Activated naive CD4-positive, alpha-beta T cell treated with anti-CD3 and anti-CD28 coated beads, Interleukin-2, amount 50 U/mL, for 72 hours (primary cell): ENCODE results near the gene PPP2R2C. TPM values are rescaled to one million over a fixed set of nuclear protein-coding genes. Genes with fewer than 3 reads are reported as not detected.

ENCODE experiments used
- ATAC-seq, 2 donors: fragments of 150-1000 bp; cut with Tn5 transposase; 2 replicates each; pipeline ENCODE4 v1.10.0; 2021; ENCODE audit warnings: mild to moderate bottlenecking in 2 of 2, moderate library complexity in 2 of 2
- DNase-seq, 2 donors: peaks; one replicate each; pipeline ENCODE4 v3.0.0; 2021 to 2022; ENCODE audit warnings: low spot score in 2 of 2
- H3K27ac Mint-ChIP-seq, 2 donors: one replicate each; pipeline ENCODE4 v1.8.0; 2022; ENCODE audit warnings: mild to moderate bottlenecking in 2 of 2, mixed read lengths in 2 of 2
- H3K36me3 Mint-ChIP-seq, 2 donors: one replicate each; pipeline ENCODE4 v1.8.0; 2022; ENCODE audit warnings: mixed read lengths in 2 of 2
- H3K9me3 Mint-ChIP-seq, 2 donors: one replicate each; pipeline ENCODE4 v1.8.0; 2022; ENCODE audit warnings: mixed read lengths in 2 of 2
- total RNA-seq, 2 donors: library from RNA; stranded (reverse); gene quantifications; one replicate each; pipeline ENCODE4 v1.2.3, GENCODE V29; 2022

Gene PPP2R2C
- total RNA-seq, 2 donors from 2014 or later, result not detected

DNA sequence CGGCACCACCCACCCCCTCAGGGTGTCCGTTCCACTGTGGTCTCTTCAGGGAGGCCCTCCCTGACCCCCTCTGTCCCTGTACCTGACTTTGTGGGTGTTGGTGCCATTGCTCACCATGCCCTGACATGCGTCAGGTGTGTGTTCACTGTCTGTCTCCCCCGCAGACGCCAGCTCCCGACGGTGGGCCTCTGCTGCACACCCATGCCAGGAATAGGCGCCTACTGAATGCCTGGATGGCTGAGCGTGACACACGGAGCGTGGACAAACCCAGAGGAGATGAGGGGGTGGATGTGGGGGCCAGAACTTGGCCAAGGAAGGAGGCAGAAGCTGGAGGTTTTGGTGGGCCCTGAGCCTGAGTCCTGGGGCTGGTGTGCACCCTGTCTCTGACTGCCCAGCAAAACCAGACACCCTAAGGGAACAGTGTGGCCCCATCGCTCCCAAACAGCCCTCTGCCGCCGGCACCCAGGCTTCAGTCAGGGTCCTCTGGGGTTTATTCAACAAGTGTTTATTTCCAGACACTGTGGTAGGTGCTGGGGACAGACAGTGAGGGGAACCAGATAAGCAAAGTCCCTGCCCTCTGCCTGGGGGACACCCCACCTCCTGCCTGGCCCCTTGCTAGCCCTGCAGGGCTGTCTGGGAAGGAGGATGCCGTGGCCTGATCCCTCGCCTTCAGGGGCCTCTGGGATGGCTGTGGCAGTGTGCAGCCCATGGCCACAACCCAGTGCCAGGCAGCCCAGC, 125.9 kb downstream of the PPP2R2C start:
- H3K9me3 Mint-ChIP-seq, result no peaks in the 10 kb centered on the region

DNA sequence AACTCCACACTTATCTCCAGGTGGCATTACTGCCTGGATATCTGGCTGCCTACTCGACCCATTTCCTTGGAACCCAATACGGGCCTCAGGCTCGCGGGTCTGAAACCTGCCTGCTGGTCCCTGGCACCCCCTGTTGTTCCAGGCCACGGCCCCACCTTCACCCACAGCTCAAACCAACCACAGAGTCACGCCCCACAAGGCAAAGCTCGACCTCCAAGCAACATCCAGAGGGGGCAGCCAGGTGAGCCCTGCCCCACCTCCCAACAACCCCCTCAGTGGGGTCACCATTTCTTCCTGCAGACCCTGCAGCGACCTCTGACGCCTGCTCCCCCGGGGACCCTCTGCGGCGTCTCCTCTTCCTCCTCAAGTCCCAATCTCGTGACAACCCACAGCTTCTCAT, 126.5 kb downstream of the PPP2R2C start:
- DNase-seq, result no peak
- no peak overlapping the region for H3K27ac Mint-ChIP-seq
- ATAC-seq, result no peak

More for the DNA sequence above, 125.9 kb downstream of the PPP2R2C start:
- Mint-ChIP-seq H3K36me3 (no peaks in the 10 kb centered on the region), H3K27ac (no peak overlapping the region)
- DNase-seq (no peak), ATAC-seq (no peak)

DNA sequence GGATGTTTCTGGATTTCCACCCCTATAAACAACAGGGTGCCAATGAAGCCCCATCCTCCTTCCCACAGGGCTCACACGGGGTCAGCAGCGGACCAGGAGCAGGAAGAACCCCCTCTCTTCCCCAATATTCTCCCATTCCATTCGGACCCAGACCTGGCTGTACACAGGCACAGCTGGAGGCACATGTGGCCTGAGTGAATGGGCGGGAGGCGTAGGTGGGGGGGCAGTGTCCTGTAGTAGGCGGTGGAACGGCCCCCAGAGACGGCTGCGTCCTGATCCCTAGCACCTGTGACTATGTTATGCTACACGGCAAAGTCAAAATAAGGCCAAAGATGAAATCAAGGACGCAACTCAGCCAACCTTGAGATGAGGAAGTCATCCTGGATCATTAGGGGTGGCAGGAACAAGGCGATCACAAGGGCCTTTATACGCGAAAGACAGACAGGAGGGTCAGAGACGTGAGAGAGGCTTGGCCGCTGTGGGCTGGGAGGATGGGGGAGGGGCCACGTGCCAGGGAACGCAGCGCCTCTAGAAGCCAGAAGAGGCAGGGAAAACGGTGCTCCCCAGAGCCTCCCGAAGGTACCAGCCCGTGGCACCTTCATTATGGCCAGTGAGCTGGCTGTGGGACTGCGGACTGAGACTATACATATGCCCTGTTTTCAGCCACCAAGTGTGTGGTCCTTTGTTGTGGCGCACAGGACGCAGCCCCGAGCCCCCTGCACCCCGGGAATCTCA, 127.2 kb downstream of the PPP2R2C start:
- DNase-seq (no peak), ATAC-seq (no peak)
- Mint-ChIP-seq H3K9me3 (no peaks in the 10 kb centered on the region), H3K36me3 (no peaks in the 10 kb centered on the region), H3K27ac (no peak overlapping the region)

More for the DNA sequence above, 126.5 kb downstream of the PPP2R2C start:
- Mint-ChIP-seq H3K36me3 (no peaks in the 10 kb centered on the region), H3K9me3 (no peaks in the 10 kb centered on the region)

DNA sequence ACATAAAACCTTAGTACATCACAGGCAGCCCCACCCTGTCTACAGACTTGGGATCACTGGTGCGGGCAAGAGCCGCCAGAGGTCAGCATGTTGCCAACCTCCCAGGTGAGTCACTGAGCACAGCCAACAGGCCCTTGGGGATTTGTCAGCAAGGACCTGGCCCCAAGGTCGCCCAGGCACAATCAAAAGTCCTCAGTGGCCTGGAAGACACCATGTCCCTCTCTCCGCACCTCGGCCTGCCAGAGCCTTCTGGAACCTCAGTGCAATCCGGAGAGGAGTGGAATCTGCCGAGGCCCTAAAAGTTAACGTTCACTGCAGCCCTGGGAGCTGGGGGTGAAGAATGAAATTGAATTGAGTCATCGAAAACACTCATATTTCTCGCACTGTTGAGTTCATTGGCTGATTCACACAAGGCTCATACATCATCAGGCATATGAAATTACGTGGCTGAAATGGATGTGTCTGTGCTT, 128.4 kb downstream of the PPP2R2C start:
- peak in 1 of 2 donors; percentile 33 for ATAC-seq
- Mint-ChIP-seq H3K36me3 (no peaks in the 10 kb centered on the region), H3K27ac (no peak overlapping the region), H3K9me3 (no peaks in the 10 kb centered on the region)
- no peak for DNase-seq

DNA sequence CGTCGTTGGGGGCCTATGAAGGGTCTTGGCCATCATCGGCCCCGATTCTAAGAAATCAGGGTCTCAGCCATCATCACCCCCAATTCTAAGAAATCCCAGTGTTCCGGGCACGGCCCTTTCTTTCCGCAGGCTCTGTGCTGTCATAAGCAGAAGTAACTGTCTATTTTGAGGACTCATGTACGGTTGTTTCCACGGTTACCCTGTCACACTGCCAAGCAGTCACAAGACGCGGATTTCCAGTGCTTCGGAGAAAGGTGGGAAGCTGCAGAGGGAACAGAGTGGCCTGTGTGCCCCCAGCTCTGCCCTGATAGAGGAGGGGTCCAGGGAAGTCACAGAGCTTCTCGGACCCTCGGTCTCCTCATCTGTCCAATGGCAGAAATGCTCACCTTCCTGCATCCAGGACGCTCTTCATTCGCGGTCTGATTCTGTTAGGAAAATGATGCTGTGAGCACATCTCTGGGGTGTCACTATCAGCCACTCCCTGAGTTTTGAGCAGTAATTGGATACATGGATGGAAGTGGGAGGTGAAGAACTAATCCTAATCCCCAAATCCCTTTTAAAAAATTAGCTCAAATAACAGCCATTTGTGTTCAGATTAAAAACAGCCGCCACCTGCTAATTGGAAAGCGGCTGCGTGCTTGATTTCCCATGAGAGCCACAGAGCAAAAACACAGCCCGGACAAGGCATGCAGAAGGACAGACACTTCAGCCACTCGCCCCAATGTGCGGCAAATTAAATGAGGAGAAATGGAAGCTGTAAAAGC, 129.7 kb downstream of the PPP2R2C start:
- ATAC-seq (no peak), DNase-seq (no peak)
- Mint-ChIP-seq H3K9me3 (no peaks in the 10 kb centered on the region), H3K27ac (no peak overlapping the region), H3K36me3 (no peaks in the 10 kb centered on the region)

DNA sequence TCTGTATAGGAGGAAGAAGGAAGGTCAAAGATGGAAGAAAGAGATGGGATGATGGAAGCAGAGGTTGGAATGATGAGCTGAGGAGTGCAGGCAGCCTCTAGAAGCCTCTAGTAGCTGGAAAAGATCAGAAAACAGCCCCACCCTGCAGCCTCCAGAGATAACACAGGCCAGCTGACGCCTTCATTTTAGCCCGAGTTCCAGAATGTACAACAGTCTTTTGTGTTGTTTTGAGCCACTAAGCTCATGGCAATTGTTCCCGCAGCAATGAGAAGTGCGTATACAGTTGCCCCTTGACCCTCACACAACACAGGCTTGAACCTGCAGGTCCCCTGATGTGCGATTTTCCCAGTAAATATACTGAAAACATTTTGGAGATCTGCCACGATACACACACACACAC, 130.7 kb downstream of the PPP2R2C start:
- no peaks in the 10 kb centered on the region for H3K9me3 Mint-ChIP-seq
- no peak for ATAC-seq
- DNase-seq, result no peak
- H3K27ac Mint-ChIP-seq, result no peak overlapping the region
- no peaks in the 10 kb centered on the region for H3K36me3 Mint-ChIP-seq

DNA sequence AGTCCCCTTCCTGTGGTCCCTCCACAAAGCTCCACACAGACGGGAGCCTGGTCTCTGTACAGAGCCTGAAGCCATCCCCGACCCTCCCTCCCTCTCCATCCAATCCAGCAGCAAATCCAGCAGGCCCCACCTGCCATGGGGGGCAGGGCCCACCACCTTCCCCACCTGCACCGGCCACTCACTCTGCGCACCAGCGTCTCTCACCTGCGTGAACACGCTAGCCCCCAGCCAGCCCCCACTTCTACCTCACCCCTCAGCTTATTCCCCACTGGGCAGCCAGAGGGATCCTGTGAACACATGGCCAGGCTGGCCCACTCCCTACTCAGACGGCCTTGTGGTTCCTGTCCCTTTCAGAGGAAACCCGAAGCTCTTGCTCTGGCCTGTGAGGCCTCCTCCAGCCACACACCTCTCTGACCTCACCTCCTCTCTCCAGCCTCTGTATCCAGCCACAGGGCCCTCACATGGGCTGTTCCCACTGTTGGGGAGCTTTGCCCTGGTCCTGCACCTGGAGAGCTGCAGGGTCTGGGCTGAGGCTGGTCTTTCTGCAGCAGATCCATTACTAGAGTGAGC, 131.9 kb downstream of the PPP2R2C start:
- Mint-ChIP-seq H3K36me3 (no peaks in the 10 kb centered on the region), H3K9me3 (no peaks in the 10 kb centered on the region), H3K27ac (no peak overlapping the region)
- DNase-seq (no peak), ATAC-seq (no peak)

DNA sequence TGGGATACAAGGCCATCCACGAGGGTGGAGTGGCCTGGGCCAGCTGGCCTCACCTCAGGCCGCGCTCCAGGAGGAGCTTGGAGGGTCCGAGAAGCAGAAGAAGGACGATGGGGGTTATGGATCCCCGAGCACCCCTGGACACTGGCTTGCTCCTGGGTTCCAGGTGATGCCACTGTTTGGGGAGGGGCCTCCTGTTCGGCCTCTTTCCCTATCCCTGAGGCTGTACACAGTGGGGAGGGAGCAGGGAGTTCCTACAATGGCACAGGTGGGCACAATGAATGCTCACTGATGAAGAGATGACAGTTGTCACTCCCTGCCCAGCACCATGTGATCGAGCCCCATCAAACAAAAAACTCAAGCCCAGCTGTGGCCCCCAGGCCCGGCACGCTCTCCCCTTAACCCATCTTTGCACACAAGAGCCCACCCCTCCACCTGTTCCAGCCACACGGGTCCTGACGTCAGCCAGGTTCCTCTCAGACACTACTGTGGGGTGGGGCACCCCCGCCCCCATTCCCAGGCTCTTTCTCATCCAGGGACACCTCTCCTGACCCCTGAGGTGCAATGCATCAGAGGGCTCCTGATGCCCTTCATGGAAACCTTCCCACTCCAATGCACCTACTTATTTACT, 132.5 kb downstream of the PPP2R2C start:
- Mint-ChIP-seq H3K9me3 (no peaks in the 10 kb centered on the region), H3K36me3 (no peaks in the 10 kb centered on the region), H3K27ac (no peak overlapping the region)
- no peak for ATAC-seq
- no peak for DNase-seq

DNA sequence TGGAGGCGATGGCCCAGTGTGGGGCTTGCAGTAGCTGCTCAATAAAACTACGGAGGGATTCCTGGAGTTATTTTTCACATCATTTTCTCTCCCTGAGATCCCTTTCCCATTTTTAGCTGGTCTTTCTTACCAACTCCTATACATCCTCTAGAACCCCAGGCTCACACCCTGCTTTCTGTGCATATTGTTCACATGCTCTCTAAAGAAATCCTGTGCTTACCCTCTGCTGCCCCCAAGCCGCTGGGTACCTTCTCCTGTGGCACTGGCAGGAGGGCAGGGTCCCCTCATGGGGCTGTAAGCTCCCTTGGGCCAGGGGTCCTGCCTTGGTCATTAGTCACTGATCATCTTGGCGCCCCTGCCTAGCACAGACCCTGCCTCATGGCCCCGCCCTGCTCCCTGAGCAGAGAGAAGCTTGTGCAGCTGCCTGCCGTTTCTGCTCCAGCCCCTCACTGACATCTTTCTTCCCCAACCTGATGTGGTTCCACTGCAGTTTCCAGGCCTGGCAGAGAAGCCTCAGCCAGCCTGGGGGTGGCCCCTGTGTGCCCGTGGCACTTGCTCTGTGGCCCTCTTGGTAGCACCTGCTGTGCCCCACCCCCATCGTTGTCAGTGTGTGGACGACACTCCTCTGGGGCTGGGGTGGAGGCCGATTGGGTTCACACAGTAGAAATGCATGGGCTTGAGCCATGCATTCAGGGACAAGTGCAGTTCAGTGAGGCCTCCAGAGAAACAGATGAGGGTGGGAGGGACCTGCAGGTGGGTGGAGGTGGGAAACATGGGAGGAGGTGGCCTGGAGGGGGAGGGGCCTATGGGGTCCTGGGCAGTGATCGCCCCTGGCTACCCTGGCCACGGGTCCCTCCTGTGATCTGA, 133.2 kb downstream of the PPP2R2C start:
- no peaks in the 10 kb centered on the region for H3K9me3 Mint-ChIP-seq
- no peak for DNase-seq
- no peak for ATAC-seq
- no peaks in the 10 kb centered on the region for H3K36me3 Mint-ChIP-seq
- no peak overlapping the region for H3K27ac Mint-ChIP-seq

DNA sequence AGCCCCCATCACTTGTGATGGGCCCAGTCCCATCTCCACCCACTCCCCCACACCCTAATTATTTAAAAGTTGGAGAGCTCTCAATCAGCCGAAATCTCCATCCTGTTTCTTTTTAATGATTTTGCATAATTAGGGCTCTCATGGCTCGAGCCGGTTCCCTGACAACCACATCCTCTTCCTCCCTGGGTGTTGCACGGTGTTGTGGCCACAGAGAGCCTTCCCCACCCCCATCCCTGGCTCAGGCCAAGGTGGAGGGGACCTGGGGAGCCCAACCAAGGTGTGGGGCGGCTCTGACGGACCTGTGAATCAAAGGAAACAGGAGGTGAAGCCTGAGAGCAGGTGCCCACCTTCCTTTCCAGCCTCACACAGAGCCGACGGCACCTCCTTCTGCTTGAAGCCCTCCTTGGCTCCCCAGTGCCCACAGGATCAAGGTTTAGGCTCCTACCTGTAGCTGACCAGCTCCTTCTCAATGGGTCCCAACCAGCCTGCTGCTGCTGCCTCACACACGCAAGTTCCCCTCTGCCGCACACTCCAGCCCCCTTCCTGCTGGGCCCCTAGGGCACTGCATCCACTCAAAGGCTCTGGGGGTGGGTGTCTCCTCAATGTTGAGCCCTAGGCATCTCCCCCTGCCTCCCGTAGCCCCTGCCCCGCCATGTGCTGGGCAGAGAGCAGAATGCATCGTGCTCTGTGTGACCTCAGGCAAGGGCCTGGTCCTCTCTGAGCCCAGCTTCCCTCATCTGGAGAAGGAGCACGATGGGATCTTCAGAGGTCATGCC, 134.1 kb downstream of the PPP2R2C start:
- DNase-seq (no peak), ATAC-seq (no peak)
- Mint-ChIP-seq H3K36me3 (no peaks in the 10 kb centered on the region), H3K27ac (no peak overlapping the region), H3K9me3 (no peaks in the 10 kb centered on the region)

DNA sequence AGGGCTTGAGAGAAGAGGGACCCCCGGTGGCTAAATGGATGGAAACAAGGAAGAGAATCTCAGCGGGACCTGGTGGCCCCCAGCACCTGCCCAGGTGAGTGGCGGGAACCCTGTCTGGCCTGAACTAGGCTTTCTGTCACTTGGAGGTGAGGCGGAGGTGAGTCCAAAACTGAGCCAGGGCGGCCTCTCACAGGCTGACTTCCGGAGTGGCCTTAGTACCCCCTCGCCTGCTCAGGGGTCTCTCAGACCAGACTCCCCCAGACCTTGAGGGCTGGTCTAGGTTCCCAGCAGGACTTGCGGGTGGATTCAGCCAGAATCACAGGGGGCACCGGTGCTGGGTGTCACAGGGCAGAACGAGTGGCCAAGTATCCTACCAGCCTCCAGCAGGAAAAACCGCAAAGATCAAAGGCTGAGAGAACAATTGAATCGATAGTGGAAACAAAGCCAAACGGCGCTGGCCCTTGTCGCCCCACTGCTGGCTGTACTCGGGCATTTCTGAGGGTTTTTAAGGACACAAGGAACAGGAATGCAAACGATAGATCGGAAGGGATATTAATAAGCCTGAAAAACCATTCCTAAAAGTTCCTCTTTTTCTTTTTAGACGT, 135.0 kb downstream of the PPP2R2C start:
- no peak overlapping the region for H3K27ac Mint-ChIP-seq
- no peaks in the 10 kb centered on the region for H3K9me3 Mint-ChIP-seq
- no peak for ATAC-seq
- H3K36me3 Mint-ChIP-seq, result no peaks in the 10 kb centered on the region
- DNase-seq, result no peak

DNA sequence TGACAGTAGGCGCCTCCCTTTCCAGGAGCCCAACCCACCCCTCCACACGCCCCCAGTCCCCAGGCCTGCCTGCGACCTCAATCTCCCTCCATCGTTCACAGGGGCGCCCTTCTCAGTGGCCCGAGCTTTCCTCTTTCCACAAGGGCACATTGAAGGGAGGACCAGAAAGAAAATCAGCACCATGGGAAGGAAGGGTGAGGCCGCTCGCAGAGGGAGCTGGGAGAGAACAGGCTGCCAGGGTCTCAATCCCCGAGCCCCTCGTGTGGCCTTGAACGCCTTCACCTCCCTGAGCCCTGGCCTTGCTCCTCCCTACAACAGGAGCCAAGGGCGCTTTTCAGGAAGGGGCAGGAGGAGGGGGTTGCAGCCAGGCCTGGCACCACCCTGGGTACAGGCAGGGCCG, 136.2 kb downstream of the PPP2R2C start:
- Mint-ChIP-seq H3K27ac (no peak overlapping the region), H3K9me3 (no peaks in the 10 kb centered on the region), H3K36me3 (no peaks in the 10 kb centered on the region)
- DNase-seq (no peak), ATAC-seq (no peak)

DNA sequence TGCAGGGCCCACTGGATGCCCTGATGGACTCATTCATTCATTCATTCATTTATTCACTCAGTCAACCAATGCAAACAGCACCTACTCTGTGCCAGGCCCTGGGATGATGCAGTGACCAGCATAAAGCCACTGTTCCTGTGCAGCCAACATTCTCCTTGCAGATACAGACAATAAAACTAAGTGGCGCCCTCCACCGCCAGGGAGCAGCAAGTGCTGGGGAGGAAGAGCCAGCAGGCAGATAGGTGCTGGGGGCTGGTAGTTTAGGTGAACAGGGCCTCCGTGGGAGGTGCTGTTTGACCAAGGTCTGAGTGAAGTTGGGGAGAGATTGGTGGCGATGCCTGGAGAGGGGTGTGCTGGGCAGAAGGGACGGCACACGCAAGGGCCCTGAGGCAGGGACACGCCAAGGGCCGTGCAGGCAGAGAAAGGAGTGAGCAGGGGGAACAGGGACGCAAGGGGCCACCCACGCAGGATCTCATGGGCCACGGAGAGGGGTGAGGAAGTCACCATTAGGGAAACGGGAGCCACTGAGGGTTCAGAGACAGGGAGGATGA, 137.3 kb downstream of the PPP2R2C start:
- ATAC-seq, result no peak
- no peaks in the 10 kb centered on the region for H3K9me3 Mint-ChIP-seq
- H3K36me3 Mint-ChIP-seq, result no peaks in the 10 kb centered on the region
- H3K27ac Mint-ChIP-seq, result no peak overlapping the region
- no peak for DNase-seq

DNA sequence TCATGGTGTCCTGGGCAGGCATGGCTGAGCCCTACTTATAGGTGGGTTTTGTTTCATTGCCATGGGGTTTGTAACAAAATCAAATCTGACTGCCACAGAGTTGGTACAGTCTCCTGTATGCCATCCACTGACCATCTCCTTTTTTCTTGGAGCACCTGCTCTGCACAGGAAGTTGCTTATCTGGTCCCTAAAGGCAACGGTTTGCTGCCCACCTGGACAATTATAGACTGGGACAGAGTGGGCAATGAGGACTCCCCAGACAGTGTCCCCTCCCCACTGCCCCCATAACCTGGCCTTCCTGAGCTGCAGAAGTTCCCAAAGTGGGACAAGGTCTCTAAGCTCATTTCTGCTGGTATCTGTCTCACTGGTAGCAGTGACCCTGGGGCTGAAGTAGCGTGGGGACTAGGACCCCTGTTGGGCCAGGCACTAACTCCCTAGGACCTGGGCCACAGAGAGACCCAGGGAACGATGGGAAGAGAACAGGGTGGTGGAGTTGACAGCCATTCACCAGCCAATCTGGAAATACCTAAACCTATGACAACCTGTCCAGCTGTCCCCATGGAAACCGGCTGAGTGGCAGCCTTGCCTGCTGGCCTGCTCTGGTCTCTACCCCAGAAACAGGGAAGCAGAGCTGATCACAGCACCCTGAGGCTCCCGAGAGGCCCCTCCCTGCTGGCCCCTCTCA, 138.1 kb downstream of the PPP2R2C start:
- H3K9me3 Mint-ChIP-seq, result no peaks in the 10 kb centered on the region
- H3K36me3 Mint-ChIP-seq, result no peaks in the 10 kb centered on the region
- no peak for DNase-seq
- no peak for ATAC-seq
- no peak overlapping the region for H3K27ac Mint-ChIP-seq
